HEK293 (cell line): ENCODE results near the gene PDF.

Experiments
- CTCF ChIP-seq: fragments of 450-650 bp; formaldehyde crosslinking; IDR thresholded peaks from 2 replicates; pipeline ENCODE4 v1.5.1; 2016; ENCODE audit warnings: missing biosample characterization, missing genetic modification characterization
- HOXA7 ChIP-seq: sonication (generic); formaldehyde crosslinking; IDR thresholded peaks from 2 replicates; pipeline ENCODE4 v1.8.1; 2022; ENCODE audit warnings: missing genetic modification reagents, borderline replicate concordance
- KLF16 ChIP-seq: fragments of 450-650 bp; formaldehyde crosslinking; IDR thresholded peaks from 2 replicates; pipeline ENCODE4 v1.5.1; 2017; ENCODE audit warnings: missing biosample characterization, missing genetic modification characterization
- ZBTB44 ChIP-seq: fragments of 450-650 bp; IDR thresholded peaks from 2 replicates; pipeline ENCODE4 v1.5.1; 2018; ENCODE audit warnings: missing biosample characterization, mild to moderate bottlenecking, missing genetic modification characterization
- ZNF24 ChIP-seq: fragments of 450-650 bp; formaldehyde crosslinking; IDR thresholded peaks from 2 replicates; pipeline ENCODE4 v1.5.1; 2016; ENCODE audit warnings: missing biosample characterization, missing genetic modification characterization
- ZNF26 ChIP-seq: fragments of 450-650 bp; formaldehyde crosslinking; IDR thresholded peaks from 2 replicates; pipeline ENCODE4 v1.5.1; 2016; ENCODE audit warnings: missing biosample characterization, missing genetic modification characterization
- ZNF37A ChIP-seq: fragments of 450-650 bp; IDR thresholded peaks from 2 replicates; pipeline ENCODE4 v1.5.1; 2018; ENCODE audit warnings: missing biosample characterization, missing genetic modification characterization
- ZNF473 ChIP-seq: fragments of 450-650 bp; formaldehyde crosslinking; IDR thresholded peaks from 2 replicates; pipeline ENCODE4 v1.5.1; 2017; ENCODE audit warnings: missing biosample characterization, missing genetic modification characterization
- ZNF510 ChIP-seq: fragments of 450-650 bp; formaldehyde crosslinking; IDR thresholded peaks from 2 replicates; pipeline ENCODE4 v1.5.1; 2018; ENCODE audit warnings: mild to moderate bottlenecking, missing genetic modification characterization, missing biosample characterization; ENCODE audit not compliant: insufficient replicate concordance
- ZNF571 ChIP-seq: fragments of 450-650 bp; formaldehyde crosslinking; IDR thresholded peaks from 2 replicates; pipeline ENCODE4 v1.5.0; 2017; ENCODE audit warnings: missing biosample characterization, missing genetic modification characterization
- ZNF76 ChIP-seq: fragments of 450-650 bp; formaldehyde crosslinking; IDR thresholded peaks from 2 replicates; pipeline ENCODE4; 2016; ENCODE audit warnings: low read depth, missing biosample characterization, missing genetic modification characterization, borderline replicate concordance
- ZNF792 ChIP-seq: fragments of 450-650 bp; formaldehyde crosslinking; IDR thresholded peaks from 2 replicates; pipeline ENCODE4 v1.5.1; 2016; ENCODE audit warnings: missing biosample characterization, missing genetic modification characterization

GRCh38 chr16:69321080-69321479, 9.3 kb downstream of the PDF start:
- TF ChIP-seq CTCF (tag by site-specific recombination), result no peak
- no peak for TF ChIP-seq ZNF792 (tag by site-specific recombination)
- TF ChIP-seq ZNF24 (tag by site-specific recombination), result no peak
- no peak for TF ChIP-seq ZNF473 (tag by site-specific recombination)
- TF ChIP-seq KLF16 (tag by site-specific recombination), result no peak
- TF ChIP-seq ZNF37A (tag by site-specific recombination), result no peak
- no peak for TF ChIP-seq ZBTB44 (tag by site-specific recombination)
- no peak for TF ChIP-seq ZNF26
- TF ChIP-seq ZNF76, result no peak
- TF ChIP-seq HOXA7 (CRISPR knock-in tag), result no peak
- TF ChIP-seq ZNF571 (tag by site-specific recombination), result no peak
- no peak for TF ChIP-seq ZNF510
